Progenitor cell of endocrine pancreas (in vitro differentiated cells): ENCODE results near the gene PAPSS1. TPM values are rescaled to one million over a fixed set of nuclear protein-coding genes. Genes with fewer than 3 reads are reported as not detected.

Source experiments
- DNase-seq: peaks from one replicate; pipeline ENCODE4 v3.0.0; 2021; ENCODE audit warnings: low spot score; ENCODE audit not compliant: unreplicated experiment
- H3K27ac Mint-ChIP-seq: 2 replicates; pipeline ENCODE4 v1.8.0; 2021; ENCODE audit warnings: mild to moderate bottlenecking, moderate library complexity, mixed read lengths
- H3K27me3 Mint-ChIP-seq: 2 replicates; pipeline ENCODE4 v1.8.0; 2021; ENCODE audit warnings: mixed read lengths
- H3K36me3 Mint-ChIP-seq: 2 replicates; pipeline ENCODE4 v1.8.0; 2022; ENCODE audit warnings: mixed read lengths; ENCODE audit not compliant: insufficient read depth
- H3K4me1 Mint-ChIP-seq: 2 replicates; pipeline ENCODE4 v1.8.0; 2021; ENCODE audit warnings: low read depth, mixed read lengths
- H3K4me3 Mint-ChIP-seq: 2 replicates; pipeline ENCODE4 v1.8.0; 2021; ENCODE audit warnings: low read depth, mild to moderate bottlenecking, moderate library complexity, mixed read lengths
- H3K9me3 Mint-ChIP-seq: 2 replicates; pipeline ENCODE4 v1.8.0; 2021; ENCODE audit warnings: low read depth, mixed read lengths
- CTCF ChIP-seq: fragments of 200-600 bp; sonication (generic); IDR thresholded peaks from one replicate; pipeline ENCODE4 v1.5.0; 2021; ENCODE audit warnings: antibody characterized with exemption, mild to moderate bottlenecking; ENCODE audit not compliant: unreplicated experiment
- total RNA-seq: library from RNA; stranded (reverse); gene quantifications from 2 replicates; pipeline ENCODE4 v1.2.1, GENCODE V29; 2021

Gene PAPSS1
- total RNA-seq, 1 donor from 2014 or later, result 136 TPM

GRCh38 chr4:107618656-107619055, 101.4 kb downstream of the PAPSS1 start:
- H3K27ac Mint-ChIP-seq, result no peak overlapping the region
- DNase-seq, result no peak
- H3K4me1 Mint-ChIP-seq, result no peaks in the 10 kb centered on the region
- no peaks in the 10 kb centered on the region for H3K27me3 Mint-ChIP-seq
- peaks cover 48% of the 10 kb centered on the region for H3K36me3 Mint-ChIP-seq
- peaks cover 12% of the 10 kb centered on the region for H3K9me3 Mint-ChIP-seq
- no peak overlapping the region for H3K4me3 Mint-ChIP-seq
- TF ChIP-seq CTCF, result no peak

- Mint-ChIP-seq H3K9me3 (peaks cover 7% of the 10 kb centered on the region), H3K27ac (peak overlapping the region; percentile 41), H3K27me3 (no peaks in the 10 kb centered on the region), H3K4me1 (no peaks in the 10 kb centered on the region), H3K36me3 (peaks cover 46% of the 10 kb centered on the region), H3K4me3 (no peak overlapping the region)
- no peak for TF ChIP-seq CTCF
- no peak for DNase-seq
Measured at GRCh38 chr4:107616838-107617389, 103.1 kb downstream of the PAPSS1 start.

- peaks cover 7% of the 10 kb centered on the region for H3K9me3 Mint-ChIP-seq
- no peak for DNase-seq
- no peak overlapping the region for H3K27ac Mint-ChIP-seq
- H3K27me3 Mint-ChIP-seq, result no peaks in the 10 kb centered on the region
- no peaks in the 10 kb centered on the region for H3K4me1 Mint-ChIP-seq
- H3K4me3 Mint-ChIP-seq, result no peak overlapping the region
- H3K36me3 Mint-ChIP-seq, result peaks cover 47% of the 10 kb centered on the region
- TF ChIP-seq CTCF, result no peak
Measured at GRCh38 chr4:107615809-107616208, 104.2 kb downstream of the PAPSS1 start.

GRCh38 chr4:107603430-107603829, 116.6 kb downstream of the PAPSS1 start:
- DNase-seq, result no peak
- Mint-ChIP-seq H3K9me3 (no peaks in the 10 kb centered on the region), H3K4me3 (no peak overlapping the region), H3K27ac (no peak overlapping the region), H3K4me1 (peaks cover 14% of the 10 kb centered on the region), H3K27me3 (no peaks in the 10 kb centered on the region), H3K36me3 (peaks cover 1% of the 10 kb centered on the region)
- TF ChIP-seq CTCF, result no peak

GRCh38 chr4:107600983-107601382, 119.1 kb downstream of the PAPSS1 start:
- H3K27me3 Mint-ChIP-seq, result no peaks in the 10 kb centered on the region
- DNase-seq, result no peak
- H3K4me1 Mint-ChIP-seq, result peaks cover 14% of the 10 kb centered on the region
- TF ChIP-seq CTCF, result no peak
- H3K4me3 Mint-ChIP-seq, result no peak overlapping the region
- peak overlapping the region; percentile 91 for H3K27ac Mint-ChIP-seq
- no peaks in the 10 kb centered on the region for H3K9me3 Mint-ChIP-seq
- no peaks in the 10 kb centered on the region for H3K36me3 Mint-ChIP-seq
